ENCODE data around the gene HELB.

HELB gene

DNA sequence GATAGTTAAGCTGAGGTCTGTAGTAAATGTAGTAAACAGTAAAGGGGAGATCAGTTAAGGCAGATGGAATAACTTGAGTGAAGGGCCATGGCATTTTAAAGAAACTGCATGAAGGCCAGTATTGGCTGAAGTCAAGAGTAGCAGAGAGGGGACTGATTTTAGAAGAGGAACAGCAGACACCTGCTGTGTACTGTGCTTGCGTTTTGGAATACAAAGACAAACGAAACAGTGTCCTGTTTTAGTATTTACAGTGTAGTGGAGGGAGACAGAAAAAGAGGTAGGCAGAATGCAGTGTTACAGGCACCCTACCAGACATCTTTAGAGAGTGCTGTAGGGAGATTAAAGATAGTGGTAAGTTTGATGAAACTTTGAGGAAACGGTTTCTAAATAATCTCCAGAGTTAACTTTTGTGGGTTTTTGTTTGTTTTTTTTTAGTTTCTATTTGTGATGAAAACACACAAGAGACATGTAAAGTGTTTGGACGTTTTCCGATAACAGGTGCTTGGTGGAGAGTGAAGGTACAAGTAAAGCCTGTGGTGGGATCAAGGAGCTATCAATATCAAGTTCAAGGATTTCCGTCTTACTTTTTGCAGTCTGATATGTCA, 2.1 kb downstream of the HELB start:
- no peak overlapping the region for H3K27ac ChIP-seq (ENCODE audit: low read length)
- H3K9ac ChIP-seq (ENCODE audit: low read length), result no peak overlapping the region
- no peak overlapping the region for H3K4me3 ChIP-seq (ENCODE audit: low read length)
- no peaks in the 10 kb centered on the region for H3K4me1 ChIP-seq (ENCODE audit: control insufficient read depth, low read depth, low read length)
- H3K9me3 ChIP-seq (ENCODE audit: control insufficient read depth, low read depth, low read length), result no peaks in the 10 kb centered on the region
- H3K36me3 ChIP-seq (ENCODE audit: control insufficient read depth, low read depth, low read length), result peaks cover 2% of the 10 kb centered on the region
- peaks cover 10% of the 10 kb centered on the region for H3K27me3 ChIP-seq (ENCODE audit: control insufficient read depth, insufficient read depth, low read length)

GRCh38 chr12:66309606-66310005, 7.3 kb downstream of the HELB start:
- H3K9me3 ChIP-seq (ENCODE audit: control insufficient read depth, low read depth, low read length), result no peaks in the 10 kb centered on the region
- no peaks in the 10 kb centered on the region for H3K27me3 ChIP-seq (ENCODE audit: control insufficient read depth, insufficient read depth, low read length)
- no peaks in the 10 kb centered on the region for H3K4me1 ChIP-seq (ENCODE audit: control insufficient read depth, low read depth, low read length)
- no peak overlapping the region for H3K27ac ChIP-seq (ENCODE audit: low read length)
- peaks cover 2% of the 10 kb centered on the region for H3K36me3 ChIP-seq (ENCODE audit: control insufficient read depth, low read depth, low read length)
- no peak overlapping the region for H3K9ac ChIP-seq (ENCODE audit: low read length)
- H3K4me3 ChIP-seq (ENCODE audit: low read length), result no peak overlapping the region

DNA sequence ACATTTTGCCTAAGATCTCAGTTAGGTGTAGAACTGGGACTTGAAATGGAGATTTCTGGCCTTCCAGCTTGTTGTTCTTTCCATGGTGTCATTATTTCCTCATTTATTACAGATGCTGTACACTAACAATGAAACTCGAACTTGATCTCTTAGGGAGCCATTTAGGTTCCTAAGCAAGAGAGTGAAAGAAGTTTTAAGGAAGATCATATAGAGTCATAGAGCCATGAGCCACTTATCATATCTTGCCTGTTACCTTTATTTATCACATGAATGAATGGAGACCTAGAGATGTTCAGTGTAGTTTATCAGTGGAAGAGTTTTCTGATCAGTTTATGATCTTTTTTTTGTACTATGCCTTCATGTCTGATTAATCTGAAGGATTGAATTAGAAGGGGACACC, 9.9 kb downstream of the HELB start:
- no peaks in the 10 kb centered on the region for H3K27me3 ChIP-seq (ENCODE audit: control insufficient read depth, insufficient read depth, low read length)
- no peak overlapping the region for H3K4me3 ChIP-seq (ENCODE audit: low read length)
- no peaks in the 10 kb centered on the region for H3K9me3 ChIP-seq (ENCODE audit: control insufficient read depth, low read depth, low read length)
- no peak overlapping the region for H3K27ac ChIP-seq (ENCODE audit: low read length)
- H3K36me3 ChIP-seq (ENCODE audit: control insufficient read depth, low read depth, low read length), result peaks cover 5% of the 10 kb centered on the region
- no peak overlapping the region for H3K9ac ChIP-seq (ENCODE audit: low read length)
- no peaks in the 10 kb centered on the region for H3K4me1 ChIP-seq (ENCODE audit: control insufficient read depth, low read depth, low read length)

DNA sequence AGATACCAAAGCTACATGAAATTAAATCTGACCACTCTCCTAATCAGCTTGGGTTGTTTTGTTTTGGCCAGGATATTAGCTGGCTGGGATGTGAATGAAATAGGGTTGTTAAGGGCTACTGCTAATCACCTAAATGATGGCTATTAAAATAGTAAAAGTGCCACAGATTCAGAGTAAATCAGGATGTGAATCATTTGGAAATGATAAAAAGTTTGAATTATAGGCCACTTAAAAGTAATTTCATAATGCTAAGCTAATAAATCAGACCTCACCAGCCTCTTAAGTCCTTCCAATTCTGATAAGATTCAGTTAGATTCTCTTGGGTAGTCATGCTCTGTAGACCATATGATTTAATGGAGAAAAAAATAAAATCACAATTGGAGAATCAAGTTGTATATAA, 12.0 kb downstream of the HELB start:
- Histone ChIP-seq H3K36me3 (ENCODE audit: control insufficient read depth, low read depth, low read length) (peaks cover 8% of the 10 kb centered on the region), H3K9ac (ENCODE audit: low read length) (no peak overlapping the region), H3K4me1 (ENCODE audit: control insufficient read depth, low read depth, low read length) (no peaks in the 10 kb centered on the region), H3K27me3 (ENCODE audit: control insufficient read depth, insufficient read depth, low read length) (no peaks in the 10 kb centered on the region), H3K4me3 (ENCODE audit: low read length) (no peak overlapping the region), H3K9me3 (ENCODE audit: control insufficient read depth, low read depth, low read length) (no peaks in the 10 kb centered on the region), H3K27ac (ENCODE audit: low read length) (no peak overlapping the region)

GRCh38 chr12:66319266-66319954, 17.1 kb downstream of the HELB start:
- Histone ChIP-seq H3K36me3 (ENCODE audit: control insufficient read depth, low read depth, low read length) (peaks cover 11% of the 10 kb centered on the region), H3K4me3 (ENCODE audit: low read length) (no peak overlapping the region), H3K9me3 (ENCODE audit: control insufficient read depth, low read depth, low read length) (no peaks in the 10 kb centered on the region), H3K27me3 (ENCODE audit: control insufficient read depth, insufficient read depth, low read length) (no peaks in the 10 kb centered on the region), H3K9ac (ENCODE audit: low read length) (no peak overlapping the region), H3K4me1 (ENCODE audit: control insufficient read depth, low read depth, low read length) (no peaks in the 10 kb centered on the region), H3K27ac (ENCODE audit: low read length) (no peak overlapping the region)

DNA sequence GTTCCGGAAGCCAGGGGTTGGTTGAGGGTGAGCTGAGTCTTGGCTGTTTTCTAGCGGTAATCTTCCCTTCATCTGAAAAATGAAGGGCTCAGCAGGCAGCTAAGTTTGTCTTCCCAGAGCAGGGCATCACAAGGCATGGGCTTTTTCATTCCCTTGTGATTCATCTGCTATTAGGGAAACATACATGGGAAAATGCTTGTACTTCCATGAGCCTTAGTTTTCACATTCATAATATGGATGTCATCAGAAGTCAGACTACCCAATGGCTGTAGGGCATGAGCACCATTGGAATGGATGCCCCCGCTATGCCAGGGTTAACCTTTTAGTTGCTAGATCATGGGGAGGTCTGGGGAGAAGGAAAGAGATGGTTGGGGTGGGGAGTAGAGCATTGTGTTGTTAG, 18.7 kb downstream of the HELB start:
- no peak overlapping the region for H3K9ac ChIP-seq (ENCODE audit: low read length)
- H3K36me3 ChIP-seq (ENCODE audit: control insufficient read depth, low read depth, low read length), result peaks cover 14% of the 10 kb centered on the region
- no peaks in the 10 kb centered on the region for H3K9me3 ChIP-seq (ENCODE audit: control insufficient read depth, low read depth, low read length)
- no peaks in the 10 kb centered on the region for H3K4me1 ChIP-seq (ENCODE audit: control insufficient read depth, low read depth, low read length)
- H3K4me3 ChIP-seq (ENCODE audit: low read length), result no peak overlapping the region
- H3K27ac ChIP-seq (ENCODE audit: low read length), result no peak overlapping the region
- no peaks in the 10 kb centered on the region for H3K27me3 ChIP-seq (ENCODE audit: control insufficient read depth, insufficient read depth, low read length)

DNA sequence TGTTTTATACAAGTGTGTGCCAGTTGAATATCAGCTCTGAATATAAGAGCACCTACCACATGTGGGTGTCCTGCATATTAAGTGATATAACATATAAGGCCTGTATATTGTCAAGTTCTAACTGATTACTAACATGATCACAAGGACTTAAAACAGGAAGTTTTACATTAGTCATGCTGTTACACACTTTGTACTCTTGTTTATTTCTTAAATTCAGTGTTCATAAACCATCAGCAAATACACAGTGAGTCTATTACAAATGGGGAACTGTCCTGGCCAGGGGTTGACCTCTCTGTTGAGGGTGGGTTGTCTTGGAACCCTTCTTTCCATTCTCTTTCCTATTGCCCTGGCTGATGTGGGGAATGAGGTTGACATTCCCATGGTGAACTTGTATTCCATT, 19.1 kb downstream of the HELB start:
- no peaks in the 10 kb centered on the region for H3K4me1 ChIP-seq (ENCODE audit: control insufficient read depth, low read depth, low read length)
- no peak overlapping the region for H3K9ac ChIP-seq (ENCODE audit: low read length)
- no peak overlapping the region for H3K4me3 ChIP-seq (ENCODE audit: low read length)
- H3K36me3 ChIP-seq (ENCODE audit: control insufficient read depth, low read depth, low read length), result peaks cover 12% of the 10 kb centered on the region
- H3K27me3 ChIP-seq (ENCODE audit: control insufficient read depth, insufficient read depth, low read length), result no peaks in the 10 kb centered on the region
- H3K27ac ChIP-seq (ENCODE audit: low read length), result no peak overlapping the region
- no peaks in the 10 kb centered on the region for H3K9me3 ChIP-seq (ENCODE audit: control insufficient read depth, low read depth, low read length)

DNA sequence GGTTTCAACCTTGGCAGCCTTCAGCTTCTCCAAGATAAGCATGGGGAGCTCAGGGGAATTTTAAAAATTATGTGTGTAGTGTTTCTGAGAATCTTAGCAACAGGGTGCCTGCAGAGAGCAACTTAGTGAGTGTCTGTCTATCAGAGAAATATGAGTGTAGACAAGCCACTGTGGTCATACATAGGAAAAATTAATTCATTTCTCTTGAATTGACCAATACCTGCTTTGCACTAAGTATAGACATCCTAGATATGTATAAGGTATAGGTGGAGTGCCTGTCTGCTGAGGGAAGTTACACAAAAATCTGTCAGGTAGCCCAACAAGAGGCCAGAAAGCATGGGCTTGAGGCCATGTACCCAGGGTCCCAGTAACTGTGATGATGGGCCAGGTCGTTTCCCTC, 20.7 kb downstream of the HELB start:
- Histone ChIP-seq H3K4me3 (ENCODE audit: low read length) (no peak overlapping the region), H3K9me3 (ENCODE audit: control insufficient read depth, low read depth, low read length) (no peaks in the 10 kb centered on the region), H3K4me1 (ENCODE audit: control insufficient read depth, low read depth, low read length) (no peaks in the 10 kb centered on the region), H3K27ac (ENCODE audit: low read length) (no peak overlapping the region), H3K27me3 (ENCODE audit: control insufficient read depth, insufficient read depth, low read length) (no peaks in the 10 kb centered on the region), H3K9ac (ENCODE audit: low read length) (no peak overlapping the region), H3K36me3 (ENCODE audit: control insufficient read depth, low read depth, low read length) (peaks cover 12% of the 10 kb centered on the region)

GRCh38 chr12:66329941-66330340, 27.6 kb downstream of the HELB start:
- no peaks in the 10 kb centered on the region for H3K9me3 ChIP-seq (ENCODE audit: control insufficient read depth, low read depth, low read length)
- H3K4me3 ChIP-seq (ENCODE audit: low read length), result no peak overlapping the region
- no peak overlapping the region for H3K27ac ChIP-seq (ENCODE audit: low read length)
- H3K4me1 ChIP-seq (ENCODE audit: control insufficient read depth, low read depth, low read length), result no peaks in the 10 kb centered on the region
- no peak overlapping the region for H3K9ac ChIP-seq (ENCODE audit: low read length)
- no peaks in the 10 kb centered on the region for H3K27me3 ChIP-seq (ENCODE audit: control insufficient read depth, insufficient read depth, low read length)
- peaks cover 3% of the 10 kb centered on the region for H3K36me3 ChIP-seq (ENCODE audit: control insufficient read depth, low read depth, low read length)

GRCh38 chr12:66331016-66331415, 28.7 kb downstream of the HELB start:
- no peaks in the 10 kb centered on the region for H3K27me3 ChIP-seq (ENCODE audit: control insufficient read depth, insufficient read depth, low read length)
- no peaks in the 10 kb centered on the region for H3K9me3 ChIP-seq (ENCODE audit: control insufficient read depth, low read depth, low read length)
- no peak overlapping the region for H3K4me3 ChIP-seq (ENCODE audit: low read length)
- H3K36me3 ChIP-seq (ENCODE audit: control insufficient read depth, low read depth, low read length), result no peaks in the 10 kb centered on the region
- H3K4me1 ChIP-seq (ENCODE audit: control insufficient read depth, low read depth, low read length), result no peaks in the 10 kb centered on the region
- no peak overlapping the region for H3K9ac ChIP-seq (ENCODE audit: low read length)
- H3K27ac ChIP-seq (ENCODE audit: low read length), result no peak overlapping the region

DNA sequence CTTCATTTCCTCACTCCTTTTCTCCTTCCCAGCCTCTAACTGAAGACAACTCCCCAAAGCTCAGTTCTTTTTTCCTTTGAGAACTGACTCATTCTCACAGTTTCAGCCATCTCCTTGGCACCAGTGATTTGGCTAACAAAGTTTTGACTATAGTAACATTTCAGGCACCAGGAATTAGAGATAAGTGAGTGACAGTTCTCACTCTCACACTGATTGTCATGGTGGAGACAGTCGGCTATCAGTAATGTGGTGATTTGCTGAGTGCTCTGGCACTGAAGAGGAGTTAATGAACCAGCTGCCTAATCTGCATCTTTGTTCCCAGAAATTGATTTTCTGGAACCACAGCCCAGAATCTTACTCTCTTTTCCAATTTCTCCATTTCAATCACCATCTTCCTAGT, 29.5 kb downstream of the HELB start:
- Histone ChIP-seq H3K4me3 (ENCODE audit: low read length) (no peak overlapping the region), H3K9ac (ENCODE audit: low read length) (no peak overlapping the region), H3K4me1 (ENCODE audit: control insufficient read depth, low read depth, low read length) (no peaks in the 10 kb centered on the region), H3K9me3 (ENCODE audit: control insufficient read depth, low read depth, low read length) (no peaks in the 10 kb centered on the region), H3K36me3 (ENCODE audit: control insufficient read depth, low read depth, low read length) (no peaks in the 10 kb centered on the region), H3K27ac (ENCODE audit: low read length) (no peak overlapping the region), H3K27me3 (ENCODE audit: control insufficient read depth, insufficient read depth, low read length) (no peaks in the 10 kb centered on the region)

- Histone ChIP-seq H3K9ac (ENCODE audit: low read length) (no peak overlapping the region), H3K36me3 (ENCODE audit: control insufficient read depth, low read depth, low read length) (peaks cover 4% of the 10 kb centered on the region), H3K27me3 (ENCODE audit: control insufficient read depth, insufficient read depth, low read length) (no peaks in the 10 kb centered on the region), H3K27ac (ENCODE audit: low read length) (no peak overlapping the region), H3K4me3 (ENCODE audit: low read length) (no peak overlapping the region), H3K9me3 (ENCODE audit: control insufficient read depth, low read depth, low read length) (peaks cover 5% of the 10 kb centered on the region), H3K4me1 (ENCODE audit: control insufficient read depth, low read depth, low read length) (no peaks in the 10 kb centered on the region)
Measured at GRCh38 chr12:66335746-66336145, 33.5 kb downstream of the HELB start.

All from iPS-18a (cell line).